PC-3 (cell line): Measurements from ENCODE around the gene FBXO17.

Experiments
- EZH2 ChIP-seq: fragments of 300-600 bp; sonication (generic); IDR thresholded peaks from one replicate; pipeline ENCODE4 v1.6.1; 2017; ENCODE audit warnings: antibody characterized with exemption, mild to moderate bottlenecking, low read length; ENCODE audit not compliant: unreplicated experiment
- TF ChIP-seq, protein P1 (sequence below): fragments of 300-600 bp; sonication (generic); conservative IDR thresholded peaks from 2 replicates; pipeline ENCODE4 v1.5.1; 2017; ENCODE audit warnings: antibody characterized with exemption, low read depth, mild to moderate bottlenecking, low read length

DNA sequence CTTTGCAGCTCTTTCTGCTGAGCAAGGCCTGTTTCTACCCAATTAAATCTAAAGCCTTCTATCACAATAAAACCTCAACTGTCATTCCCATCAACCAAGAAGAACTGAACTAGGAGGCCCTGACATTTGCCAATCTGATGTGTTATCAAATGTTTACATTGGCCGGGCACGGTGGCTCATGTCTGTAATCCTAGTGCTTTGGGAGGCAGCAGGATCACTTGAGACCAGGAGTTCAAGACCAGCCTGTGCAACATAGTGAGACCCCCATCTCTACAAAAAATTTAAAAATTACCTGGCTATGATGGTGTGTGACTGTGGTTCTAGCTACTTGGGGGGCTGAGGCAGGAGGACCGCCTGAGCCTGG lies 2.8 kb upstream of the FBXO17 start:
- TF ChIP-seq, protein P1, sequence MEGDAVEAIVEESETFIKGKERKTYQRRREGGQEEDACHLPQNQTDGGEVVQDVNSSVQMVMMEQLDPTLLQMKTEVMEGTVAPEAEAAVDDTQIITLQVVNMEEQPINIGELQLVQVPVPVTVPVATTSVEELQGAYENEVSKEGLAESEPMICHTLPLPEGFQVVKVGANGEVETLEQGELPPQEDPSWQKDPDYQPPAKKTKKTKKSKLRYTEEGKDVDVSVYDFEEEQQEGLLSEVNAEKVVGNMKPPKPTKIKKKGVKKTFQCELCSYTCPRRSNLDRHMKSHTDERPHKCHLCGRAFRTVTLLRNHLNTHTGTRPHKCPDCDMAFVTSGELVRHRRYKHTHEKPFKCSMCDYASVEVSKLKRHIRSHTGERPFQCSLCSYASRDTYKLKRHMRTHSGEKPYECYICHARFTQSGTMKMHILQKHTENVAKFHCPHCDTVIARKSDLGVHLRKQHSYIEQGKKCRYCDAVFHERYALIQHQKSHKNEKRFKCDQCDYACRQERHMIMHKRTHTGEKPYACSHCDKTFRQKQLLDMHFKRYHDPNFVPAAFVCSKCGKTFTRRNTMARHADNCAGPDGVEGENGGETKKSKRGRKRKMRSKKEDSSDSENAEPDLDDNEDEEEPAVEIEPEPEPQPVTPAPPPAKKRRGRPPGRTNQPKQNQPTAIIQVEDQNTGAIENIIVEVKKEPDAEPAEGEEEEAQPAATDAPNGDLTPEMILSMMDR, result no peak
- no peak for TF ChIP-seq EZH2
